ENCODE results near the gene COL25A1.

The COL25A1 gene

GRCh38 chr4:109213056-109213455, 89.4 kb downstream of the COL25A1 start:
- no peak for DNase-seq

- no peak for DNase-seq
These were observed 90.8 kb downstream of the COL25A1 start for GRCh38 chr4:109211671-109212070.

- no peak for DNase-seq
These were observed 92.8 kb downstream of the COL25A1 start for GRCh38 chr4:109209647-109210046.

GRCh38 chr4:109207898-109208297, 94.6 kb downstream of the COL25A1 start:
- no peak for DNase-seq

GRCh38 chr4:109207061-109207460, 95.4 kb downstream of the COL25A1 start:
- DNase-seq: no peak

GRCh38 chr4:109206620-109207019, 95.8 kb downstream of the COL25A1 start:
- DNase-seq: no peak

- DNase-seq: no peak
These were observed 97.3 kb downstream of the COL25A1 start for GRCh38 chr4:109205186-109205585.

- DNase-seq: no peak
These were observed 102.9 kb downstream of the COL25A1 start for GRCh38 chr4:109199585-109199984.

GRCh38 chr4:109195646-109196045, 106.8 kb downstream of the COL25A1 start:
- no peak for DNase-seq

- DNase-seq: no peak
These were observed 111.2 kb downstream of the COL25A1 start for GRCh38 chr4:109191216-109191615.

GRCh38 chr4:109186458-109186945, 116.0 kb downstream of the COL25A1 start:
- DNase-seq: no peak

- DNase-seq: no peak
These were observed 116.5 kb downstream of the COL25A1 start for GRCh38 chr4:109185951-109186350.

GRCh38 chr4:109185548-109185947, 116.9 kb downstream of the COL25A1 start:
- DNase-seq: no peak

- no peak for DNase-seq
These were observed 117.9 kb downstream of the COL25A1 start for GRCh38 chr4:109184491-109184961.

GRCh38 chr4:109183931-109184490, 118.4 kb downstream of the COL25A1 start:
- DNase-seq: no peak

- no peak for DNase-seq
These were observed 119.8 kb downstream of the COL25A1 start for GRCh38 chr4:109182696-109183095.

- no peak for DNase-seq
These were observed 123.4 kb downstream of the COL25A1 start for GRCh38 chr4:109179061-109179460.

- no peak for DNase-seq
These were observed 125.2 kb downstream of the COL25A1 start for GRCh38 chr4:109177096-109177810.

GRCh38 chr4:109174224-109174953, 128.1 kb downstream of the COL25A1 start:
- DNase-seq: no peak

- DNase-seq: no peak
These were observed 130.2 kb downstream of the COL25A1 start for GRCh38 chr4:109172301-109172700.

- no peak for DNase-seq
These were observed 131.4 kb downstream of the COL25A1 start for GRCh38 chr4:109171070-109171469.

- DNase-seq: no peak
These were observed 133.3 kb downstream of the COL25A1 start for GRCh38 chr4:109169170-109169569.

- no peak for DNase-seq
These were observed 135.9 kb downstream of the COL25A1 start for GRCh38 chr4:109166586-109166985.

GRCh38 chr4:109166126-109166525, 136.3 kb downstream of the COL25A1 start:
- DNase-seq: no peak

Data from activated gamma-delta T cell treated with Interleukin-2 at 50 U/mL for 16 hours (primary cell).